AG10803 (cell line): ENCODE data around the gene VAV2.

Experiments used
- DNase-seq: peaks from one replicate; pipeline ENCODE4 v3.0.0; 2010; ENCODE audit warnings: low read depth
- H3K4me3 ChIP-seq: 2 replicates; pipeline ENCODE4 v1.5.1; 2011; ENCODE audit warnings: mild to moderate bottlenecking, low read length, control low read depth
- TF ChIP-seq, protein P1 (sequence below): conservative IDR thresholded peaks from 2 replicates; pipeline ENCODE4 v1.5.1; 2011; ENCODE audit warnings: mild to moderate bottlenecking, low read length, control low read depth, inconsistent platforms

Gene VAV2

GRCh38 chr9:133946840-133947486, 45.2 kb downstream of the VAV2 start:
- no peak overlapping the region for H3K4me3 ChIP-seq
- TF ChIP-seq, protein P1, sequence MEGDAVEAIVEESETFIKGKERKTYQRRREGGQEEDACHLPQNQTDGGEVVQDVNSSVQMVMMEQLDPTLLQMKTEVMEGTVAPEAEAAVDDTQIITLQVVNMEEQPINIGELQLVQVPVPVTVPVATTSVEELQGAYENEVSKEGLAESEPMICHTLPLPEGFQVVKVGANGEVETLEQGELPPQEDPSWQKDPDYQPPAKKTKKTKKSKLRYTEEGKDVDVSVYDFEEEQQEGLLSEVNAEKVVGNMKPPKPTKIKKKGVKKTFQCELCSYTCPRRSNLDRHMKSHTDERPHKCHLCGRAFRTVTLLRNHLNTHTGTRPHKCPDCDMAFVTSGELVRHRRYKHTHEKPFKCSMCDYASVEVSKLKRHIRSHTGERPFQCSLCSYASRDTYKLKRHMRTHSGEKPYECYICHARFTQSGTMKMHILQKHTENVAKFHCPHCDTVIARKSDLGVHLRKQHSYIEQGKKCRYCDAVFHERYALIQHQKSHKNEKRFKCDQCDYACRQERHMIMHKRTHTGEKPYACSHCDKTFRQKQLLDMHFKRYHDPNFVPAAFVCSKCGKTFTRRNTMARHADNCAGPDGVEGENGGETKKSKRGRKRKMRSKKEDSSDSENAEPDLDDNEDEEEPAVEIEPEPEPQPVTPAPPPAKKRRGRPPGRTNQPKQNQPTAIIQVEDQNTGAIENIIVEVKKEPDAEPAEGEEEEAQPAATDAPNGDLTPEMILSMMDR: no peak
- DNase-seq: no peak

GRCh38 chr9:133945977-133946753, 46.0 kb downstream of the VAV2 start:
- H3K4me3 ChIP-seq: no peak overlapping the region
- TF ChIP-seq, protein P1: no peak
- DNase-seq: no peak

- no peak for DNase-seq
- TF ChIP-seq, protein P1: no peak
- no peak overlapping the region for H3K4me3 ChIP-seq
Observed at GRCh38 chr9:133945314-133945975, 46.7 kb downstream of the VAV2 start.

DNA sequence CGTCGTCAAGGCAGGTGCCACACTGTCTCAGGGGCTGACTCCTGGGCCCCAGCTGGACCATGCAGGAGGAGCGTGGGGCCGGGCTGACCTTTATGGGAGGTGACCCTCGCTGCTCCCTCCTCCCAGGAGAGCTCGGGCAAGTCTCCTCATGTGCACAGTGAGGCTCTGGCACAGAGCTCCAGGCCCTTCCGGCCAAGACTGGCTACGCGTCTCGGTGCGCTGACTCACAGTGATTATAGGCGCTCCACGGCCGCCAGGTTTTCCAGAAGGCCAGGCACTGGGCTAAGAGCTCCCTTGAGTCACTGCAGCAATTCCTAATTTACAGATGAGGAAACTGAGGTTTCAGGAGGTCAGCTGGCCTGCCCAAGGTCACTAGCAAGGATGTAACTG, 47.4 kb downstream of the VAV2 start:
- TF ChIP-seq, protein P1: no peak
- DNase-seq: no peak
- no peak overlapping the region for H3K4me3 ChIP-seq

- H3K4me3 ChIP-seq: no peak overlapping the region
- TF ChIP-seq, protein P1: no peak
- no peak for DNase-seq
Observed at GRCh38 chr9:133943781-133944745, 48.1 kb downstream of the VAV2 start.

GRCh38 chr9:133943036-133943780, 48.9 kb downstream of the VAV2 start:
- TF ChIP-seq, protein P1: no peak
- DNase-seq: no peak
- H3K4me3 ChIP-seq: no peak overlapping the region
